Loucy (cell line): ENCODE data around the gene RHOJ.

Experiments
- H2AFZ ChIP-seq: fragments of 200-600 bp; sonication (generic); 2 replicates; pipeline ENCODE4 v1.6.0; 2016; ENCODE audit warnings: antibody characterized with exemption, mild to moderate bottlenecking, low read length, moderate library complexity
- H3F3A ChIP-seq: fragments of 200-600 bp; 2 replicates; pipeline ENCODE4 v1.6.0; 2016; ENCODE audit warnings: antibody characterized with exemption, low read depth, mild to moderate bottlenecking
- H3K27me3 ChIP-seq: fragments of 200-600 bp; sonication (generic); 2 replicates; pipeline ENCODE4 v1.6.1; 2014; ENCODE audit warnings: low read length, mild to moderate bottlenecking; ENCODE audit not compliant: insufficient read depth, poor library complexity, severe bottlenecking
- H3K36me3 ChIP-seq: fragments of 200-600 bp; sonication (generic); 2 replicates; pipeline ENCODE4 v1.6.1; 2016; ENCODE audit warnings: low read length; ENCODE audit not compliant: insufficient read depth
- H3K4me1 ChIP-seq: fragments of 200-600 bp; sonication (generic); 2 replicates; pipeline ENCODE4 v1.5.1; 2014; ENCODE audit warnings: low read length, mild to moderate bottlenecking; ENCODE audit not compliant: insufficient read depth, poor library complexity, severe bottlenecking
- H3K4me2 ChIP-seq: fragments of 200-600 bp; sonication (generic); 2 replicates; pipeline ENCODE4 v1.6.0; 2014; ENCODE audit warnings: antibody characterized with exemption, low read length, low read depth, mild to moderate bottlenecking; ENCODE audit not compliant: poor library complexity, severe bottlenecking
- H3K4me3 ChIP-seq: fragments of 200-600 bp; sonication (generic); 2 replicates; pipeline ENCODE4 v1.5.1; 2014; ENCODE audit warnings: low read length, mild to moderate bottlenecking, mixed read lengths; ENCODE audit not compliant: poor library complexity, severe bottlenecking
- H3K79me2 ChIP-seq: fragments of 200-600 bp; sonication (generic); 2 replicates; pipeline ENCODE4 v1.6.1; 2014; ENCODE audit warnings: low read length; ENCODE audit not compliant: insufficient read depth
- H3K9ac ChIP-seq: fragments of 200-600 bp; sonication (generic); 2 replicates; pipeline ENCODE4 v1.6.0; 2014; ENCODE audit warnings: mild to moderate bottlenecking, low read depth, low read length, moderate library complexity; ENCODE audit not compliant: poor library complexity, severe bottlenecking
- H3K9me2 ChIP-seq: fragments of 200-600 bp; sonication (generic); replicated peaks from 2 replicates; pipeline ENCODE4 v1.6.1; 2016; ENCODE audit warnings: low read depth, low read length, mixed read lengths
- H3K9me3 ChIP-seq: fragments of 200-600 bp; sonication (generic); 2 replicates; pipeline ENCODE4 v1.6.1; 2014; ENCODE audit warnings: mild to moderate bottlenecking, antibody characterized with exemption, low read length, low read depth; ENCODE audit not compliant: insufficient read depth
- H4K20me1 ChIP-seq: fragments of 200-600 bp; sonication (generic); 2 replicates; pipeline ENCODE4 v1.6.0; 2014; ENCODE audit warnings: antibody characterized with exemption, low read length, mild to moderate bottlenecking; ENCODE audit not compliant: insufficient read depth, poor library complexity, severe bottlenecking
- CTCF ChIP-seq: fragments of 200-600 bp; sonication (generic); conservative IDR thresholded peaks from 2 replicates; pipeline ENCODE4 v1.5.1; 2014; ENCODE audit warnings: mild to moderate bottlenecking, antibody characterized with exemption, low read length
- EZH2phosphoT487 ChIP-seq: fragments of 200-600 bp; IDR thresholded peaks from 2 replicates; pipeline ENCODE4 v1.6.1; 2018; ENCODE audit warnings: antibody characterized with exemption, mild to moderate bottlenecking, moderate library complexity, borderline replicate concordance

RHOJ gene

GRCh38 chr14:63267171-63267570 is 62.9 kb downstream of the RHOJ start:
- H3K9ac ChIP-seq, result no peak overlapping the region
- TF ChIP-seq CTCF (no peak), EZH2phosphoT487 (no peak)
- H3K36me3 ChIP-seq, result no peaks in the 10 kb centered on the region
- H3K9me3 ChIP-seq, result no peaks in the 10 kb centered on the region
- H4K20me1 ChIP-seq, result no peaks in the 10 kb centered on the region
- H3K27me3 ChIP-seq, result no peaks in the 10 kb centered on the region
- no peak overlapping the region for H3K4me2 ChIP-seq
- H3K4me1 ChIP-seq, result no peaks in the 10 kb centered on the region
- no peaks in the 10 kb centered on the region for H3F3A ChIP-seq
- H3K9me2 ChIP-seq, result no peaks in the 10 kb centered on the region
- H3K79me2 ChIP-seq, result no peaks in the 10 kb centered on the region
- H2AFZ ChIP-seq, result no peak overlapping the region
- H3K4me3 ChIP-seq, result no peak overlapping the region

DNA sequence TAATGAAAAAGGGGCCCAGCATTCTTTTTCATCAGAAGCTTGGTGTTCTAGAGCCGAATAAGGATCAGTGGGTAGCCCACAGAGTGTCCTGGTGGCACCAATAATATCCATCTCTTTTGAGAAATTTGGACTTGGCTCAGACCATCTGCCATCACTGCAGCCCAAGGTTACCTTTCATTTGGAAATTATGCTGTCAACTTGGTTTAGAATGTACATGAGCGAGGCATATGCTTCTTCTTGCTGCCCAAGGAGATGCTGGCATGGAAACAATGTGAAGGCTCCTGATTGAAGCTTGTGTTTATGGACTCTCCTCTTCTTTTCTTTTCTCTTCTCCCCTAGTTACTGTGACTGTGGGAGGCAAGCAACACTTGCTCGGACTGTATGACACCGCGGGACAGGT is 64.5 kb downstream of the RHOJ start:
- no peaks in the 10 kb centered on the region for H3K36me3 ChIP-seq
- H3K27me3 ChIP-seq, result no peaks in the 10 kb centered on the region
- no peaks in the 10 kb centered on the region for H3F3A ChIP-seq
- no peak overlapping the region for H2AFZ ChIP-seq
- no peak overlapping the region for H3K4me2 ChIP-seq
- H3K9me3 ChIP-seq, result no peaks in the 10 kb centered on the region
- no peaks in the 10 kb centered on the region for H3K4me1 ChIP-seq
- TF ChIP-seq CTCF (no peak), EZH2phosphoT487 (no peak)
- no peak overlapping the region for H3K9ac ChIP-seq
- H4K20me1 ChIP-seq, result no peaks in the 10 kb centered on the region
- no peaks in the 10 kb centered on the region for H3K79me2 ChIP-seq
- H3K4me3 ChIP-seq, result no peak overlapping the region
- H3K9me2 ChIP-seq, result no peaks in the 10 kb centered on the region

DNA sequence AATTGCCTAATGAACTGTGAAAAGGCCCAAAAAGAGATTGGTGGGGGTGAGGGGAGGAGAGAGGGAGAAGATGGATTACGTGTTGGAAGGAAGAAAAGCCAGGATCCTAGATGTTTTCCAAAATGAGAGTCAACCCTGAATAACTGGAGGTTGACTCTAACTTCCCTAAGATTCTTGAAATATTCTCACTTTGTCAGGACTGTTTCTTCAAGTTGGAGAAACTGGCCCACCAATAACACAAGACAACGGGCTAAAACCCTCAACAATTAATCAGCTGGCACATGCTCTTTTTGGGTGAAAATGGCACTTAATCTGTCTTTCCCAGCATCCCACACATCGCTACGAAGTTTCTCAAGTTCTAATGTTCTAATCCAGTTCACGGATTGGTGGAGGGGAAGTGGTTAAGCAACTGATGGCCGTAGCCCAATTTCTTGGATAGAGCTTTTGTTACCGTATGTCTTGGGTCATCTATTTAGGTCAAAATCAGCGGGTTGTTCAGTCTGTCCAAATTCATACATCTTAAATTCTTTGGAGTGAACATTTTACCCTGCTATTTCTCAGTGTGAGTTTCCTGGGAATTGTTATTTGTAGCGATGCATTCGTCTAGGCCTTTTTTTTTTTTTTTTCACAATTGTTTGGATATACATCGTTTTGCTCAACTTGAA is 65.5 kb downstream of the RHOJ start:
- no peaks in the 10 kb centered on the region for H3K9me2 ChIP-seq
- H2AFZ ChIP-seq, result no peak overlapping the region

More for the DNA sequence above, 65.5 kb downstream of the RHOJ start:
- Histone ChIP-seq H3K27me3 (no peaks in the 10 kb centered on the region), H3F3A (no peaks in the 10 kb centered on the region), H3K79me2 (no peaks in the 10 kb centered on the region), H3K9ac (no peak overlapping the region), H4K20me1 (no peaks in the 10 kb centered on the region), H3K4me2 (no peak overlapping the region), H3K36me3 (no peaks in the 10 kb centered on the region), H3K4me1 (no peaks in the 10 kb centered on the region), H3K9me3 (no peaks in the 10 kb centered on the region), H3K4me3 (no peak overlapping the region)
- TF ChIP-seq CTCF, result no peak
